ENCODE data around the gene PTPN4.

DNA sequence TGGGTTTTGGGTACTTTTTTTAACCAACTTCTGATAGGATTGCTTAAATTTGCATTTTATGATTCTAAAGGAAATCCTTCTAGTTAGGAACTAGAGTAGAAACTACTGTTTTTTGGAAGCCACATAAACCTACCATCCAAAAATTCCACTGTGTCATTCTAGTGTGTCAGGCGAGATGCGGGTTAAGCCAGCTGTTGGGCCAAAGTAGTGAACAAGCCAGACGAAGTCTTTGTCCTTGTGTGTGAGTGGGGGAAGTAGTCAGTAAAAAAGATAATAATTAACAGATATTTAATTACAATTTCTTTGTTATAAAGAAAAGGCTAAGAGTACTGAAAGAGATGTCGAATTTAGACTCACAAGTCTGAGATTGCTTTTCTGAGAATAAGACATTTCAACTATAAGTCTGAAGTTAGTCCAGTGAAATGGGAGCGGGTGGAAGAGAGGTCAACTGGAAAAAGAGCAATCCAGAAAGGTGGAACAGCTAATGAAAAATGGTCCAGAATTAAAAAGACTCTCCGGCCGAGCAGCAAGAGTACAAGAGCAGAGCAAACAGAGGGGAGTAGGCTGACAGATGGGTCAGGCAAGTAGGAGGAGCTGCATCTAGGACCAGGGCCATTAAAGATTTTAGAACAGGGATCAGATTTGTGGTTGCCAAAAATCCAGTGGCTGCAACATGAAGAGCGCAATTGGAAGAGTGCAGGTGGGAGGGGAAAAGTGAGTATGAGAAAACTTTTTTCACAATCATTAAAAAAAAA is 254.7 kb downstream of the PTPN4 start:
- no peak for TF ChIP-seq EZH2 (IDR thresholded peaks at IDR 0.05; ENCODE audit: insufficient read depth, poor library complexity, severe bottlenecking)
- no peak for TF ChIP-seq EZH2phosphoT487 (IDR thresholded peaks at IDR 0.05; ENCODE audit: insufficient read depth, low read depth)
